Astrocyte (in vitro differentiated cells and primary cell): ENCODE data around the gene COA8. TPM values are rescaled to one million over a fixed set of nuclear protein-coding genes. Genes with fewer than 3 reads are reported as not detected.
A peak's percentile ranks its signal among the peaks of the same experiment; 100 is the strongest.

Source experiments
- DNase-seq: peaks from one replicate; pipeline ENCODE4 v3.0.0-alpha.2; 2010; ENCODE audit warnings: low read depth
- FAIRE-seq: peaks from 2 replicates; lab custom pipeline; 2011; peaks lifted over from hg19 to GRCh38; lab: Jason Lieb, UNC
- H2AFZ ChIP-seq: 2 replicates; pipeline ENCODE4 v1.6.0; 2012; ENCODE audit warnings: low read depth, low read length, inconsistent platforms
- H3K27ac ChIP-seq: 2 replicates; pipeline ENCODE4 v1.5.1; 2011; ENCODE audit warnings: low read depth, low read length, inconsistent platforms
- H3K27me3 ChIP-seq: 2 replicates; pipeline ENCODE4 v1.6.0; 2011; ENCODE audit warnings: low read length, inconsistent platforms; ENCODE audit not compliant: insufficient read depth
- H3K36me3 ChIP-seq: 2 replicates; pipeline ENCODE4 v1.5.1; 2011; ENCODE audit warnings: low read length, inconsistent platforms; ENCODE audit not compliant: insufficient read depth
- H3K4me1 ChIP-seq: 2 replicates; pipeline ENCODE4 v1.5.1; 2011; ENCODE audit warnings: low read length, inconsistent platforms; ENCODE audit not compliant: insufficient read depth
- H3K4me2 ChIP-seq: 2 replicates; pipeline ENCODE4 v1.6.0; 2012; ENCODE audit warnings: low read length, inconsistent platforms
- H3K4me3 ChIP-seq: 2 replicates; pipeline ENCODE4 v1.5.1; 2011; ENCODE audit warnings: low read depth, mild to moderate bottlenecking, low read length, inconsistent platforms; ENCODE audit not compliant: insufficient read depth
- H3K79me2 ChIP-seq: 2 replicates; pipeline ENCODE4 v1.6.0; 2012; ENCODE audit warnings: mild to moderate bottlenecking, low read length, inconsistent platforms; ENCODE audit not compliant: insufficient read depth
- H3K9ac ChIP-seq: 2 replicates; pipeline ENCODE4 v1.6.0; 2012; ENCODE audit warnings: mild to moderate bottlenecking, low read length, inconsistent platforms
- H3K9me3 ChIP-seq: 2 replicates; pipeline ENCODE4 v1.5.1; 2012; ENCODE audit warnings: low read depth, mild to moderate bottlenecking, low read length, inconsistent platforms; ENCODE audit not compliant: insufficient read depth
- H4K20me1 ChIP-seq: 2 replicates; pipeline ENCODE4 v1.6.0; 2012; ENCODE audit warnings: low read length, inconsistent platforms; ENCODE audit not compliant: insufficient read depth
- H3K27ac Mint-ChIP-seq: one replicate; pipeline ENCODE4 v1.8.0; 2021; ENCODE audit warnings: mild to moderate bottlenecking, mixed read lengths; ENCODE audit not compliant: unreplicated experiment
- H3K27me3 Mint-ChIP-seq: one replicate; pipeline ENCODE4 v1.8.0; 2021; ENCODE audit warnings: low read depth, mixed read lengths; ENCODE audit not compliant: unreplicated experiment
- H3K36me3 Mint-ChIP-seq: one replicate; pipeline ENCODE4 v1.8.0; 2021; ENCODE audit warnings: low read depth, mixed read lengths; ENCODE audit not compliant: unreplicated experiment
- H3K4me1 Mint-ChIP-seq: one replicate; pipeline ENCODE4 v1.8.0; 2021; ENCODE audit warnings: low read depth, mixed read lengths; ENCODE audit not compliant: unreplicated experiment
- H3K4me3 Mint-ChIP-seq: one replicate; pipeline ENCODE4 v1.8.0; 2021; ENCODE audit warnings: mild to moderate bottlenecking, moderate library complexity, mixed read lengths; ENCODE audit not compliant: unreplicated experiment
- H3K9me3 Mint-ChIP-seq: one replicate; pipeline ENCODE4 v1.8.0; 2021; ENCODE audit warnings: mild to moderate bottlenecking, mixed read lengths; ENCODE audit not compliant: unreplicated experiment
- EZH2 ChIP-seq: IDR thresholded peaks from 2 replicates; pipeline ENCODE4 v1.6.1; 2012; ENCODE audit warnings: mild to moderate bottlenecking, low read length, inconsistent platforms; ENCODE audit not compliant: insufficient read depth
- total RNA-seq: library from RNA; stranded (reverse); gene quantifications from 2 replicates; pipeline ENCODE4 v1.2.1, GENCODE V29; 2021
- TF ChIP-seq, protein P1 (sequence below): IDR thresholded peaks from 2 replicates; pipeline ENCODE4 v1.5.1; 2011; ENCODE audit warnings: low read depth, mild to moderate bottlenecking, inconsistent platforms, low read length, moderate library complexity; ENCODE audit not compliant: insufficient read depth

Gene COA8
- total RNA-seq, 1 donor from 2014 or later = 56.2 TPM

DNA sequence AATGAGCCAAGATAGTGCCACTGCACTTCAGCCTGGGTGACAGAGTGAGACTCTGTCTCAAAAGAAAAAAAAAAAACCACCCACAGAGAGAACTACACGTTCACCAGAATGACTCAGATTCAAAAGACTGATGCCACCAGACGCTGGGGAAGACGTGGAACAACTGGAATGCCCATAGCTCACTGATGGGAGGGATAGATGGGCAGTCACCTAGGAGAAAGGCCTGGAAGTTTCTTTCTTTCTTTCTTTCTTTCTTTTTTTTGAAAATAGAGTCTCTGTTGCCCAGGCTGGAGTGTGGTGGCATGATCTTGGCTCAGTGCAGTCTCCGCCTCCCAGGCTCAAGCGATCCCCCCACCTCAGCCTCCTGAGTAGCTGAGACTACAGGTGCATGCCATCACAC lies 56.3 kb downstream of the COA8 start:
- no peaks in the 10 kb centered on the region for H3K4me1 ChIP-seq
- no peaks in the 10 kb centered on the region for H3K9me3 ChIP-seq
- no peak overlapping the region for H2AFZ ChIP-seq
- no peak overlapping the region for H3K4me2 ChIP-seq
- Mint-ChIP-seq H3K4me3 (no peak overlapping the region), H3K27me3 (peaks cover 3% of the 10 kb centered on the region), H3K4me1 (peaks cover 2% of the 10 kb centered on the region), H3K27ac (no peak overlapping the region), H3K36me3 (no peaks in the 10 kb centered on the region), H3K9me3 (no peaks in the 10 kb centered on the region)
- H3K79me2 ChIP-seq = no peaks in the 10 kb centered on the region
- no peak overlapping the region for H3K9ac ChIP-seq
- DNase-seq (peak; percentile 29), FAIRE-seq (no peak)
- no peak overlapping the region for H3K27ac ChIP-seq
- TF ChIP-seq EZH2 = no peak
- H3K36me3 ChIP-seq = no peaks in the 10 kb centered on the region
- H4K20me1 ChIP-seq = no peaks in the 10 kb centered on the region
- H3K27me3 ChIP-seq = no peaks in the 10 kb centered on the region
- H3K4me3 ChIP-seq = no peak overlapping the region

- no peak for DNase-seq
- H3K79me2 ChIP-seq = no peaks in the 10 kb centered on the region
- Mint-ChIP-seq H3K36me3 (no peaks in the 10 kb centered on the region), H3K27ac (no peak overlapping the region), H3K4me1 (peaks cover 14% of the 10 kb centered on the region), H3K4me3 (no peak overlapping the region), H3K9me3 (no peaks in the 10 kb centered on the region), H3K27me3 (peaks cover 3% of the 10 kb centered on the region)
- TF ChIP-seq EZH2 = no peak
- TF ChIP-seq, protein P1, sequence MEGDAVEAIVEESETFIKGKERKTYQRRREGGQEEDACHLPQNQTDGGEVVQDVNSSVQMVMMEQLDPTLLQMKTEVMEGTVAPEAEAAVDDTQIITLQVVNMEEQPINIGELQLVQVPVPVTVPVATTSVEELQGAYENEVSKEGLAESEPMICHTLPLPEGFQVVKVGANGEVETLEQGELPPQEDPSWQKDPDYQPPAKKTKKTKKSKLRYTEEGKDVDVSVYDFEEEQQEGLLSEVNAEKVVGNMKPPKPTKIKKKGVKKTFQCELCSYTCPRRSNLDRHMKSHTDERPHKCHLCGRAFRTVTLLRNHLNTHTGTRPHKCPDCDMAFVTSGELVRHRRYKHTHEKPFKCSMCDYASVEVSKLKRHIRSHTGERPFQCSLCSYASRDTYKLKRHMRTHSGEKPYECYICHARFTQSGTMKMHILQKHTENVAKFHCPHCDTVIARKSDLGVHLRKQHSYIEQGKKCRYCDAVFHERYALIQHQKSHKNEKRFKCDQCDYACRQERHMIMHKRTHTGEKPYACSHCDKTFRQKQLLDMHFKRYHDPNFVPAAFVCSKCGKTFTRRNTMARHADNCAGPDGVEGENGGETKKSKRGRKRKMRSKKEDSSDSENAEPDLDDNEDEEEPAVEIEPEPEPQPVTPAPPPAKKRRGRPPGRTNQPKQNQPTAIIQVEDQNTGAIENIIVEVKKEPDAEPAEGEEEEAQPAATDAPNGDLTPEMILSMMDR = no peak
- H3K9me3 ChIP-seq = no peaks in the 10 kb centered on the region
- no peaks in the 10 kb centered on the region for H3K27me3 ChIP-seq
- no peak overlapping the region for H2AFZ ChIP-seq
- H3K4me3 ChIP-seq = no peak overlapping the region
- H3K4me2 ChIP-seq = no peak overlapping the region
- H3K27ac ChIP-seq = no peak overlapping the region
- H3K9ac ChIP-seq = no peak overlapping the region
- no peaks in the 10 kb centered on the region for H4K20me1 ChIP-seq
- H3K36me3 ChIP-seq = no peaks in the 10 kb centered on the region
- H3K4me1 ChIP-seq = peaks cover 5% of the 10 kb centered on the region
- no peak for FAIRE-seq
These were observed 59.1 kb downstream of the COA8 start for GRCh38 chr14:103621860-103622259.

- H3K9me3 Mint-ChIP-seq = no peaks in the 10 kb centered on the region
- Histone ChIP-seq H3K36me3 (no peaks in the 10 kb centered on the region), H3K4me1 (peaks cover 12% of the 10 kb centered on the region), H3K79me2 (no peaks in the 10 kb centered on the region), H3K4me2 (no peak overlapping the region), H4K20me1 (no peaks in the 10 kb centered on the region), H3K9me3 (no peaks in the 10 kb centered on the region), H3K27ac (no peak overlapping the region), H3K27me3 (no peaks in the 10 kb centered on the region), H3K9ac (no peak overlapping the region), H3K4me3 (no peak overlapping the region), H2AFZ (no peak overlapping the region)
- FAIRE-seq = no peak
- H3K27ac Mint-ChIP-seq = no peak overlapping the region
- H3K27me3 Mint-ChIP-seq = peaks cover 1% of the 10 kb centered on the region
- no peak overlapping the region for H3K4me3 Mint-ChIP-seq
- DNase-seq = no peak
- peaks cover 17% of the 10 kb centered on the region for H3K4me1 Mint-ChIP-seq
- TF ChIP-seq EZH2 = no peak
- TF ChIP-seq, protein P1 = no peak
- H3K36me3 Mint-ChIP-seq = no peaks in the 10 kb centered on the region
These were observed 60.5 kb downstream of the COA8 start for GRCh38 chr14:103623308-103623707.
